GM21528 (cell line): ENCODE measurements around the gene CCNL2.
"Not testable (repeated sequence)": the region's sequence is repeated elsewhere in the genome, so short reads cannot be mapped to it uniquely, and the experiment has no call there.

ENCODE experiments used
- ATAC-seq: cut with Tn5 transposase; IDR thresholded peaks from one replicate; pipeline ENCODE4 v1.9.1; 2021; ENCODE audit warnings: mild to moderate bottlenecking, moderate library complexity; ENCODE audit not compliant: unreplicated experiment, low FRiP score

The CCNL2 gene

GRCh38 chr1:1402072-1402900 lies 3.2 kb upstream of the CCNL2 start:
- no peak for ATAC-seq

- no peak for ATAC-seq
Measured at GRCh38 chr1:1401457-1402010, 2.4 kb upstream of the CCNL2 start.

- ATAC-seq: no peak
Measured at GRCh38 chr1:1400576-1401456, 1.7 kb upstream of the CCNL2 start.

- ATAC-seq: peak; percentile 2
Measured at GRCh38 chr1:1399872-1400575, 889 bp upstream of the CCNL2 start.

- peak; percentile 18 for ATAC-seq
Measured at GRCh38 chr1:1398677-1399186, 403 bp downstream of the CCNL2 start.

GRCh38 chr1:1397839-1398523 lies 1.2 kb downstream of the CCNL2 start:
- ATAC-seq: no peak

- ATAC-seq: no peak
Measured at GRCh38 chr1:1395166-1395565, 4.0 kb downstream of the CCNL2 start.

GRCh38 chr1:1394116-1394515 lies 5.0 kb downstream of the CCNL2 start:
- ATAC-seq: no peak

- no peak for ATAC-seq
Measured at GRCh38 chr1:1393428-1393827, 5.7 kb downstream of the CCNL2 start.

GRCh38 chr1:1393014-1393413 lies 6.1 kb downstream of the CCNL2 start:
- ATAC-seq: no peak

GRCh38 chr1:1391225-1391624 lies 7.9 kb downstream of the CCNL2 start:
- no peak for ATAC-seq

- no peak for ATAC-seq
Measured at GRCh38 chr1:1390675-1391074, 8.5 kb downstream of the CCNL2 start.

- no peak for ATAC-seq
Measured at GRCh38 chr1:1388078-1388472, 11.1 kb downstream of the CCNL2 start.

- ATAC-seq: no peak
Measured at GRCh38 chr1:1387098-1388077, 11.7 kb downstream of the CCNL2 start.

GRCh38 chr1:1385931-1386330 lies 13.2 kb downstream of the CCNL2 start:
- no peak for ATAC-seq

- not testable (repeated sequence) for ATAC-seq
Measured at GRCh38 chr1:1385339-1385738, 13.8 kb downstream of the CCNL2 start.

GRCh38 chr1:1381294-1381693 lies 17.8 kb downstream of the CCNL2 start:
- ATAC-seq: no peak

- no peak for ATAC-seq
Measured at GRCh38 chr1:1380860-1381259, 18.3 kb downstream of the CCNL2 start.
